Renal cortical epithelial cell (primary cell): ENCODE measurements around the gene EHBP1. TPM values are rescaled to one million over a fixed set of nuclear protein-coding genes. Genes with fewer than 3 reads are reported as not detected.
"Not testable (repeated sequence)": the region's sequence is repeated elsewhere in the genome, so short reads cannot be mapped to it uniquely, and the experiment has no call there.

Source experiments
- DNase-seq: peaks from one replicate; pipeline ENCODE4 v3.0.0-alpha.2; 2011; ENCODE audit warnings: low read depth
- total RNA-seq: library from RNA; depleted of rRNA; stranded (reverse); fragments of >200 nt; gene quantifications from 2 replicates; pipeline ENCODE4 v1.2.3, GENCODE V29; 2014

The EHBP1 gene
- total RNA-seq, 1 donor from 2014 or later: 97.9 TPM

GRCh38 chr2:63018439-63018838 is 312.9 kb downstream of the EHBP1 start:
- no peak for DNase-seq

DNA sequence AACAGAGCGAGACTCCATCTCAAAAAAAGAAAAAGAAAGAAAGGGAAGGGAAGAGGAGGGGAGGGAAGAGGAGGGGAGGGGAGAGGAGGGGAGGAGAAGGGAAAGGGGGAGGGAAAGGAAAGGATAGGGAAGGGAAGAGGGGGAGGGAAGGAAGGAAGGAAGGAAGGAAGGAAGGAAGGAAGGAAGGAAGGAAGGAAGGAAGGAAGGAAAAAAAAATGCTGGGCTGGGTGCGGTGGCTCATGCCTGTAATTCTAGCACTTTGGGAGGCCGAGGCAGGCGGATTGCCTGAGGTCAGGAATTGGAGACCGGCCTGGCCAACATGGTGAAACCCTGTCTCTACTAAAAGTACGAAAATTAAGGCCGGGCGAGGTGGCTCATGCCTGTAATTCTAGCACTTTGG is 314.2 kb downstream of the EHBP1 start:
- DNase-seq: not testable (repeated sequence)

- peak; percentile 26 for DNase-seq
Measured at GRCh38 chr2:63023444-63023843, 317.9 kb downstream of the EHBP1 start.

- DNase-seq: no peak
Measured at GRCh38 chr2:63027220-63027619, 321.7 kb downstream of the EHBP1 start.

GRCh38 chr2:63029058-63029457 is 323.5 kb downstream of the EHBP1 start:
- no peak for DNase-seq

DNA sequence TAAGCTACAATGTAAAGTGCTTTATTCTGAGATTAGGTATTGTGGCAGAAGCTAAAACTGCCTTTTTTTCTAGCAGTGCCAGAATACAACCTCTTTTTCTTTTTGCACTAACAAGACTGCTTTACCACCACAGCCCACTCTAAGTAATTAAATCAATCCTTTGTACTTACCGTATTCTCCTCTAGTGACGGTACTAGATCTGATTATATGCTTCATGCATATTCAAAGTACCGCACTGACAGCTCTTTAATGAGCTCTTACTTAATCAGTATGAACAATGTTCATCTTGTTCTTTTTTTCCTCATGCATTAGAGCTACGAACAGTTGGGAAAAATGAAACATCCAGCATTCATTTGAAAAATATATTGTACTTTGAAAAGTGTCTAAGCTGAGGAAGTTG is 329.0 kb downstream of the EHBP1 start:
- no peak for DNase-seq

DNA sequence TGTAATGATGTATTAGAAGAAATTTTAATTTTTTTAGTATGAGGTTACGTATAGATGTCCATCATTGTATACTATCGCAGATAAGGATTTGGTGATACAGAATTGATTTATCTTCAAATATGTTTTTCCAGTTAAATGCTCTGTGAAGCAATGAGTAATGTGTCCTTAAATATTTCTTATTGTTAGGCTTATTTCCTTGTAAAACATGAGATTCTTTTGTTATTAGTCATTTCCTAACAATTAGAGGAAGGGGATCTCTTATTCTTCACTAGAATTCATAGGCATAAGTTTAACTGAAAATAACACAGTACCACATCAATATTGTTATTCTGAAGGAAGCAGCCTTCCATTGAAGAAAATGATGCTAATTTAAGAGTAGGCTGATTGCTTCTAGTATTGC is 329.7 kb downstream of the EHBP1 start:
- no peak for DNase-seq

- DNase-seq: no peak
Measured at GRCh38 chr2:63035660-63036059, 330.1 kb downstream of the EHBP1 start.

DNA sequence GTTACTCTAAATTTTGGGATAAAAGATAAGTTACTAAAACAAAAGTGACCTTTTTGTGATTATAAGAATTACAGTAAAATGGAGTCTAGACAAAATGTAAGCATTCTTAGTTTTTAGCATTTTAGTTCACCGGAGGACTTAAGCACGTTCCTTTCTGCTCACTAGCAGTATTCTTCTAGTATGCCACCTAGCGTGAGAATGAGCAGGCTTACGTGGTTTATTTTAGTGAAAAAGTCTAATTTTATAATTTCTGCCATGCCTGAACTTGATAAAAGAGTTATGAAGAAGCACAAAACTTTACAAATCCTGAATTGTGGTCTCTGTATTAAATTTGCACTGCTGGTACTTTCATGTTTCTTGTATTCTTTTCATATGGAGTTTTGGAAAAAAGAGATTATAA is 332.5 kb downstream of the EHBP1 start:
- DNase-seq: no peak

DNA sequence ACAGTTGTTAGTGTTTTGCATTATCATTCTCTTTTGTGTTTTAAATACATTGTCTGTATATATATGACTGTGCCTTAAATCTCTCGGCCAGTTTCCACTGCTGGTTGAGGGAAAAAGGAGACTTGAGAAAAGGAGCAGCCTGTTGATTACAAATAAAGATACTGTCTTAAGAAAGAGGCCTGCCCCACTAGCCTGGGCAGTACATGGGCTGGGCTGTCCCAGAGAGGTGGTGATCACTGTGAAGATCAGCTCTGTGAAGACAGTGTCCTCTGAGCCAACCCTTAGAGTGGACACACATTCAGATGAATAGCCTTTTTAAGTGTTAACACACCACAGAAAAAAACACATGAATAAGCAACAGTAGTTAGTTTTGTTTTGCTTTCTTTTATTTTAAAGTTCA is 335.1 kb downstream of the EHBP1 start:
- DNase-seq: no peak

GRCh38 chr2:63041592-63041991 is 336.1 kb downstream of the EHBP1 start:
- no peak for DNase-seq

DNA sequence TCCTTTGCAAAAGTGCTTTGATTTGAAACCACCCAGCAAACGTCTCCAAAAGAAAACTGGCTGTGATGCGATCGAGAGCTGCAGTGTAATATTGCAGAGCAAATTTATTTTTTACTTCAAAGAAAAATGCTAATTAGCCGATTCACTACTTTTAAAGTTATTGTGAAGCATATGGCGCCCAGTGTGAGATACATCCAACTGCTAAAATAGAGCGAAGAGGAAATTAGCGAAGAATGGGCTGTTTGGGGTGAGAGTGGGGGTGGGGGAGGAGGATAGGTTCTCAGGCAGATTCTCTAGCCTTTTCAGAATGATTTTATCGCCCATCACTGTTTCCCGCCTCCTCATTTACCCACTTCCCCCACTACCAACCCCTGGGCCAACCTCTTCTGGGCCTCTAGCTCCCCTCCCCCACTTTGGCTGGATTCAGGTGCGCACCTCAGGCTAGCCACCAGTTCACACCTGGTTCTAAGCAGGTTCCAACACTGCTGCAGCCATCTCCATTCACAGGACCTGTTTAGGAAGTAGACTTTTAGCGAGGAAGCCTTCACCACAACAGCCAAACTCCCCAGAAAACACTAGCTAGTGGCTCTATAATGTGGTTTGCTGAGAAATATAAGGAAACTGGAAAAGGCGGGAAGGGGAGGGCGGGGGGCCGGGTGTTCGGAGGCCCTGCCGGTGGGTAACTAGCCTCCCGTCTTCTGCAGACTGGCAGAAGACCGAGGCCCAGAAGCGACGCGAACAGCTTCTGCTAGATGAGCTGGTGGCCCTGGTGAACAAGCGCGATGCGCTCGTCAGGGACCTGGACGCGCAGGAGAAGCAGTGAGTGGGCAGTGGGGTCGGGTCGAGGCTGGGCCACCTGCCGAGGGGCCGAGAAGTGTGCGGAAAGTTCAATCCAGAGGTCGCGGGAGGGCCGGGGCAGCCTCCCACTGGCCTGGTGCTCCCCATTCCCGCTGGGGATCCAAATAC is 339.1 kb downstream of the EHBP1 start:
- no peak for DNase-seq

GRCh38 chr2:63046552-63046951 is 341.0 kb downstream of the EHBP1 start:
- no peak for DNase-seq

DNA sequence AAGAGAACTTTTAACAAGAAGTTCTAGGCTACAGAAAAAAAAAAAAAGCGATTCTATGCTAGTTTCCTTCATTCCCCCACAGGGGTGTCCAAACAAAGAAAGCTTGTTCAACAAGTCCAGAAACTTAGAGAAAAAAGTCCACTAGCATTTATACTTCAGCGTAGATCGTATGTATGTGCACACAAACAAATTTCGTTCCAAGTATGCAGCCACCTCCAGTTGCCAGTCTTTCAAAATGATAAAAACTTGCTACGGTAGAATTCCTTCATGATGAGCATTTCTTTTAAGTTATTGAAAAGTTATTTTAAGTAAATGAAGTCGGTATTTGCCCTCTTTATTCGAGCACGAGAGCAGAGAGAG is 341.4 kb downstream of the EHBP1 start:
- no peak for DNase-seq

- no peak for DNase-seq
Measured at GRCh38 chr2:63047321-63048279, 342.1 kb downstream of the EHBP1 start.

- DNase-seq: no peak
Measured at GRCh38 chr2:63048367-63049171, 343.1 kb downstream of the EHBP1 start.

DNA sequence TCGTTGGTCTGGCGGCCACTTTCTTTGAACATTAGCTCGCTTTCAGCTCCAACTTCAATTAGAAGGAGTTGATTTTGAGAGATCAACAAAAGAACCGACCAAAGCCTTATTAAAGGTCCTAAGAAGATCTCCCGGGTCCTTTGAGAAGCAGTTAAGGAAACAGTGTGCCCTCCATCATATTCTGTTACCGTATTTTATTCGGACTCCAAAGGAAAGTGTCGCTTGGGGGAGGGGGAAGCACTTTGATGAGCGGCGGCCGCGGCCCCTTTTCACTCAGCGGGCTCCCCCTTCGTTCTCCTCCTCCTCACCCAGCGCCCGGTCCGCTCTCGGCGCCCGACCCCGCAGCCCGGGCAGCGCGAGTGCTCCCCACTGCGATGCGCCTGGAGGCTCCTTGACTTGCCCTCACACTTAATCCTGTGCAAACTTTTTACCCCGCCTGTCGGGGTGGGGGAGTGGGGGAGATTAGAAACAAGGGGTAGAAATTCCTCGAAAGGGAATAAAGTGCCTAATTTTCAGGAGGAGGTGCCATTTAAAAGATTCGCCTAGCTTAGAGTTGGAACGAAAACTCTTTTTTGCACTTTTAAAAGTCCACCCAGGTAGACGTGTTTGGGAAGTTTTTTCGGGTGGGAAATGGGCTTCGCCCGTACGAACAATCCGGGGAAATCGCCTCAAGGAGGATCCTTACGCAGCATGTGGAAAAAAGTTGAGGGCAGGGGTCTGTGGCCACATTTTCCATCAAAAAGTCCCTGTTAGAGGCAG is 343.9 kb downstream of the EHBP1 start:
- DNase-seq: no peak

GRCh38 chr2:63049970-63050333 is 344.4 kb downstream of the EHBP1 start:
- DNase-seq: no peak

DNA sequence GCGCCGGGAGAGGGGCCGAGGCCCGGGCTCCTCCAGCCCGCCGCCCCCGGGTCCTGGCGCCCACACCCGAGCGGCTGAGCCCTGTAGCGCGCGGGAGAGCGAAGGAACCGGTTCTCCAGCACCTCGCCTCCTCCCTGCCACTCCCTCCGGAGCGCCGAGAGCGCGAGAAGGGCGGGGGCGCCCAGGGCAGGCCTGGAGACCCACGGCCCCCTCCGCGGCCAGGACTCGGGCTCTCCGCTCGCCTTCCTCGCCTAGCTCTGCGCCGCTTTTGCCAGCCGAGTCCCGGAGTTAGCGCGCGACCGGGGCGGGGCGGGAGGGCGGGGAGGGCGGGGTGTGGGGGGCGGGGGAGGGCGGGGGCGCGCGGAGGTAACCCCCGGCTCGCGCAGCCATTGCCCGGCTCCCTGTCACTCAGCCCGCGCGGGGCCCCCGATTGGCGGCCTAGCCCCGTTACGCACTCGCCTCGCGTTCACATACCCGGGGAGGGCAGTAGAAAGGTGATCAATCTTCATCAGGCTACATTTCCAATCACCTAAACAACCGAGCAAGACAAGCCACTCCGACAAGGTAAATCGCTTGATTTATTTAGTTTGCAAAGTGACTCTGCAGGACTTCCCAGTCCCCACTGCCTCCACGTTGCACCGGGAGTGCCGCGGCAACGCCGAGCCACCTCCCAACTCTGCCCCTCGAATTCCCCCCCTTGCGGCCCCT is 345.0 kb downstream of the EHBP1 start, which contains the start of gene OTX1:
OTX1 (plus strand) TSS at position 497 of the 708 bp plus-strand sequence. CDS start 2,161 bp downstream, outside the sequence.
- DNase-seq: no peak
